ENCODE results near the gene PLCE1. TPM values are rescaled to one million over a fixed set of nuclear protein-coding genes. Genes with fewer than 3 reads are reported as not detected.

Gene PLCE1
- total and polyA plus RNA-seq, 11 donors = 1.3 to 42.1 (median 10.4) TPM

DNA sequence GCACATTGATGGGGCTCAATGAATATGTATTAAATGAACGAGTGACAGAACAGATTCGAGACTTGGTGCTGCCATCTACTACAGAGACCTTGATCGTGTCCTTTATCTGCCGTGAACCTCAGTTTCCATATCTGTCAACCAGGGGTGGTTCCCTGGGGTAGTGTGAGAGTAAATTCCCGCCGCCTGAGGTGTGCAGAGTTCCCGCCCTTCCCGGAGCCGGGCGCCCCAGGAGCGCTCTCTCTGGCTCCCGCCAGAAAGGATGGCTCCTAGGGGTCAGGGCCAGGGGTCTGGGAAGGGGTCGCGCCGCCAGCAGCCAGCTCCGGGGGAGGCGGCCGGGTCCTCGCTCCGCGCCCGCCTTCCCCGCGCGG, 333 bp upstream of the PLCE1 start:
- TF ChIP-seq, protein P1, sequence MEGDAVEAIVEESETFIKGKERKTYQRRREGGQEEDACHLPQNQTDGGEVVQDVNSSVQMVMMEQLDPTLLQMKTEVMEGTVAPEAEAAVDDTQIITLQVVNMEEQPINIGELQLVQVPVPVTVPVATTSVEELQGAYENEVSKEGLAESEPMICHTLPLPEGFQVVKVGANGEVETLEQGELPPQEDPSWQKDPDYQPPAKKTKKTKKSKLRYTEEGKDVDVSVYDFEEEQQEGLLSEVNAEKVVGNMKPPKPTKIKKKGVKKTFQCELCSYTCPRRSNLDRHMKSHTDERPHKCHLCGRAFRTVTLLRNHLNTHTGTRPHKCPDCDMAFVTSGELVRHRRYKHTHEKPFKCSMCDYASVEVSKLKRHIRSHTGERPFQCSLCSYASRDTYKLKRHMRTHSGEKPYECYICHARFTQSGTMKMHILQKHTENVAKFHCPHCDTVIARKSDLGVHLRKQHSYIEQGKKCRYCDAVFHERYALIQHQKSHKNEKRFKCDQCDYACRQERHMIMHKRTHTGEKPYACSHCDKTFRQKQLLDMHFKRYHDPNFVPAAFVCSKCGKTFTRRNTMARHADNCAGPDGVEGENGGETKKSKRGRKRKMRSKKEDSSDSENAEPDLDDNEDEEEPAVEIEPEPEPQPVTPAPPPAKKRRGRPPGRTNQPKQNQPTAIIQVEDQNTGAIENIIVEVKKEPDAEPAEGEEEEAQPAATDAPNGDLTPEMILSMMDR (IDR thresholded peaks at IDR 0.05) = no peak
- TF ChIP-seq POLR2A (IDR thresholded peaks at IDR 0.05) = no peak
- 5 to 50% (median 6%) methylated on average over 2 to 25 of the region's 25 CpGs for WGBS, 4 donors
- H3K27me3 ChIP-seq = peaks cover 0 to 42% (median 0%) of the 10 kb centered on the region in 9 donors
- peak overlapping the region in 9 of 12 donors; percentile 29 to 81 (median 70) for H3K27ac ChIP-seq
- peak in 1 of 4 donors; percentile 9 for ATAC-seq
- no peaks in the 10 kb centered on the region for H3K36me3 ChIP-seq
- peaks cover 0 to 3% (median 0%) of the 10 kb centered on the region in 12 donors for H3K9me3 ChIP-seq
- peaks cover 0 to 50% (median 18%) of the 10 kb centered on the region in 12 donors for H3K4me1 ChIP-seq
- H3K4me3 ChIP-seq = peak overlapping the region in 11 of 12 donors; percentile 45 to 84 (median 62)
- intact Hi-C loops (cut with DNase I) = loop anchor here in 3 of 10 donors (5.0 to 10.0 kb wide), 3 partner anchors 49 to 329 kb away; no protein-coding TSS in a partner anchor
- DNase-seq = no peak

DNA sequence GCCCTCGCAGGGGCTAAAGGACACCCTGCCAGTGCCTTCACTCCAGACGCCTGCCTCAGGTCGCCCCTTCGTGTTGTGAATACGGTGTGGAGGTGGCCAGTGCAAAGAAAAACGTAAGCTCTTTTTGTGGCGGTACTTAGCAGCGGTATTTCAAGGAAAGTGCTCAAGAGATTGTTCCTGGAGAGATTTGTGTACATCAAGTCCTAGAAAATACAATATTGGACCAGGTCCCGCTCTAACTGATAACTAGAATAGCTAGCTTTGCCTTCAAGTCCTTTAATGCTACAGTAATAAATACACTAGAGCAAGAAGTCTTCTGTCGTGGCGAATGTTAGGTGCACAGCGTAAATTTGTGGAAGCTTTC, 689 bp downstream of the PLCE1 start:
- Histone ChIP-seq H3K36me3 (no peaks in the 10 kb centered on the region), H3K27me3 (peaks cover 0 to 42% (median 0%) of the 10 kb centered on the region in 9 donors), H3K27ac (peak overlapping the region in 10 of 12 donors; percentile 22 to 81 (median 68)), H3K9me3 (peaks cover 0 to 1% (median 0%) of the 10 kb centered on the region in 12 donors), H3K4me3 (peak overlapping the region; percentile 45 to 84 (median 61)), H3K4me1 (peaks cover 0 to 57% (median 20%) of the 10 kb centered on the region in 12 donors)
- no peak for TF ChIP-seq POLR2A (IDR thresholded peaks at IDR 0.05)
- TF ChIP-seq, protein P1 (IDR thresholded peaks at IDR 0.05) = no peak
- 14 to 59% (median 21%) methylated on average over 4 to 12 of the region's 12 CpGs for WGBS, 4 donors
- intact Hi-C loops (cut with DNase I) = loop anchor here in 3 of 10 donors (5.0 to 10.0 kb wide), 3 partner anchors 50 to 328 kb away; no protein-coding TSS in a partner anchor
- DNase-seq = no peak
- ATAC-seq = no peak

GRCh38 chr10:93995182-93995581, 1.5 kb downstream of the PLCE1 start:
- Histone ChIP-seq H3K36me3 (no peaks in the 10 kb centered on the region), H3K27me3 (peaks cover 0 to 42% (median 0%) of the 10 kb centered on the region in 9 donors), H3K9me3 (no peaks in the 10 kb centered on the region), H3K4me1 (peaks cover 0 to 65% (median 23%) of the 10 kb centered on the region in 12 donors), H3K27ac (no peak overlapping the region), H3K4me3 (peak overlapping the region in 7 of 12 donors; percentile 60 to 84 (median 72))
- intact Hi-C loops (cut with DNase I) = loop anchor here in 2 of 10 donors (10.0 kb wide), 2 partner anchors 50 to 220 kb away; no protein-coding TSS in a partner anchor
- TF ChIP-seq, protein P1 (IDR thresholded peaks at IDR 0.05) = no peak
- no peak for TF ChIP-seq POLR2A (IDR thresholded peaks at IDR 0.05)
- 75 to 88% (median 78%) methylated on average over 1 of the region's 1 CpG for WGBS, 4 donors
- no peak for DNase-seq
- ATAC-seq = no peak

GRCh38 chr10:93995598-93996271, 2.0 kb downstream of the PLCE1 start:
- H3K4me1 ChIP-seq = peaks cover 0 to 70% (median 23%) of the 10 kb centered on the region in 12 donors

More at GRCh38 chr10:93995598-93996271, 2.0 kb downstream of the PLCE1 start:
- no peak overlapping the region for H3K27ac ChIP-seq
- peaks cover 0 to 42% (median 0%) of the 10 kb centered on the region in 9 donors for H3K27me3 ChIP-seq
- peak overlapping the region in 6 of 12 donors; percentile 60 to 84 (median 74) for H3K4me3 ChIP-seq
- TF ChIP-seq, protein P1 (IDR thresholded peaks at IDR 0.05) = no peak
- TF ChIP-seq POLR2A (IDR thresholded peaks at IDR 0.05) = no peak
- intact Hi-C loops (cut with DNase I) = loop anchor here in 2 of 10 donors (10.0 kb wide), 2 partner anchors 51 to 219 kb away; no protein-coding TSS in a partner anchor
- no peaks in the 10 kb centered on the region for H3K9me3 ChIP-seq
- no peaks in the 10 kb centered on the region for H3K36me3 ChIP-seq
- ATAC-seq = no peak
- WGBS, 4 donors = 84 to 91% (median 88%) methylated on average over 10 of the region's 10 CpGs
- DNase-seq = no peak
